Cardiac ventricle fibroblast (primary cell): ENCODE results near the gene PIAS2. TPM values are rescaled to one million over a fixed set of nuclear protein-coding genes. Genes with fewer than 3 reads are reported as not detected.

Experiments
- total RNA-seq: library from RNA; depleted of rRNA; stranded (reverse); fragments of >200 nt; gene quantifications from 2 replicates; pipeline ENCODE4 v1.2.3, GENCODE V29; 2015

Gene PIAS2, protein sequence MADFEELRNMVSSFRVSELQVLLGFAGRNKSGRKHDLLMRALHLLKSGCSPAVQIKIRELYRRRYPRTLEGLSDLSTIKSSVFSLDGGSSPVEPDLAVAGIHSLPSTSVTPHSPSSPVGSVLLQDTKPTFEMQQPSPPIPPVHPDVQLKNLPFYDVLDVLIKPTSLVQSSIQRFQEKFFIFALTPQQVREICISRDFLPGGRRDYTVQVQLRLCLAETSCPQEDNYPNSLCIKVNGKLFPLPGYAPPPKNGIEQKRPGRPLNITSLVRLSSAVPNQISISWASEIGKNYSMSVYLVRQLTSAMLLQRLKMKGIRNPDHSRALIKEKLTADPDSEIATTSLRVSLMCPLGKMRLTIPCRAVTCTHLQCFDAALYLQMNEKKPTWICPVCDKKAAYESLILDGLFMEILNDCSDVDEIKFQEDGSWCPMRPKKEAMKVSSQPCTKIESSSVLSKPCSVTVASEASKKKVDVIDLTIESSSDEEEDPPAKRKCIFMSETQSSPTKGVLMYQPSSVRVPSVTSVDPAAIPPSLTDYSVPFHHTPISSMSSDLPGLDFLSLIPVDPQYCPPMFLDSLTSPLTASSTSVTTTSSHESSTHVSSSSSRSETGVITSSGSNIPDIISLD
- total RNA-seq, result 13.4 and 14.0 TPM in 2 replicates

DNA sequence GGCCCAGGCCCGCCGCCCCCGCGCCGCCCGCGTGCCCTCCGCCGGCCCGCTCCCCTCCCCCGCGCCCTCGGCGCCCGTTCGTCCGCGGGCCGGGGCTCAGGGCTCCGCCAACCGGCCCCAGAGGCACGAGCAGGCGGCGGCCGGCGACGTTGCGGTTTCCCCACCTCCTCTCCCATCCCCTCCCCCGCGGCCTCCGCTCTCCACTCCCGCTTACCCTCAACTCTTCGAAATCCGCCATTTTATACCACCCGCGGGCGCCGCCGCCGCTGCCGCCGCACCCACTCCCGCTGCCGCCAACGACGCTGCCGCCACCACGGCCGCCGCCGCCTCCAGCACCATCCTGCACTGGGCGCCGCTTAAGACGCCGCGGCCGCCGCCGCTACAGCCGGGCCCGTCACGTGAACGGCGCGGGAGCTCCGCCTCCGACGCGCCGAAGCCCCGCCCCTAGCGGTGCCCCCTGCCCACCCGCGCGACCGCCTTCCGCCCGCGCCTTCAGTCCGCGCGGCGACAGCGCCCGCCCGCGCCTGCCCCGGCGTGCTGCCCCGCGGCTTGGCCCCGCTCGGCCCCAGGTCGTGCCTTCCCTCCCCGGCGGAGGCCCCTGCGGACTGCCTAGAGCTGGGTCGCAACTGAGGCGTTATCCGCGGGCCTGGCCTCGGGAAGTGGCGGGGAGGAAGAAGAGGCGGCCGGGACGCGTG lies at the start of gene PIAS2, which contains the start of gene KATNAL2:
PIAS2 (minus strand) TSS at position 400 of the 695 bp plus-strand sequence; CDS start at position 238, 162 bp downstream.
KATNAL2 (plus strand) TSS at position 495 of the 695 bp plus-strand sequence. CDS start 29,271 bp downstream, outside the sequence.

DNA sequence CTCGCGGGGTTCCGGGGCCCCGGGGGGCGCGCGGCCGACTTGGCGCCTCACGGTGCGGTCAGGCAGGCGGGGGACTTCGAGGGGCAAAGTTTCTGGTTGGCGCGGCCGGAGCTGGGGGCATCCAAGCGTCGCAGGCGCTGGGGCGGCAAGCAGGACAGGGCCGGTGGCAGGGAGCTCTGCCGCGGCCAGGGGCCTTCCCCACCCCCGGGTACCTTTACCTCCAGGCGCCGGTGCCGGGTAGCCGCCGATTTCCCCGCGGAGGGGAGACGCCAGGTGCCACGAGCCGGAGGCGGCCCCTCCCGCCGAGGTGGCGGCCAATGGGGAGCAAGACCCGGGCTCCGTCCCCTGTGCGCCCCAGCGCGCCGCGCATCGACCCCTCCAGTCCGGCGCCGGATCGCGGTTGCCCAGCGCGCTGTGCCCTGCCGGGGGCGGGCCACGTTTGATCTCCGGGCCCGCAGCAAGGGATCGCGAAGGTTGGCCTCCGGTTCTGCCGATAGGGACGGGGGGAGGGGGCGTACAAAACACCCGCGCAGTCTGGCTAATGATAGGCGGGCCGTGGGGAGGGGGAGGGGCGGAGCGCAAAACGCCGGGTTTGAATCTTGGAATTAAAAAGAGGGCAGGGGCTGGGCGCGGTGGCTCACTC lies 160.6 kb downstream of the PIAS2 start, which contains the start of gene ST8SIA5:
ST8SIA5 (minus strand) TSS at position 495 of the 643 bp plus-strand sequence. CDS start 545 bp downstream, outside the sequence.

Other genes with a start within 250 kb of the PIAS2 start
- 0.10 TPM in 1 of 2 replicates, not detected in the other for gene ST8SIA5, start 160.5 kb downstream of the PIAS2 start, total RNA-seq
- gene KATNAL2, start 95 bp upstream of the PIAS2 start, total RNA-seq, result 4.5 and 6.1 TPM in 2 replicates
- not detected in 2 replicates for gene ELOA2, start 118.1 kb upstream of the PIAS2 start, total RNA-seq
- gene HDHD2, start 233.0 kb upstream of the PIAS2 start, total RNA-seq, result 10.4 and 19.1 TPM in 2 replicates